GM23338 (cell line): ENCODE results near the gene CFAP58. TPM values are rescaled to one million over a fixed set of nuclear protein-coding genes. Genes with fewer than 3 reads are reported as not detected.

Source experiments
- ATAC-seq: fragments of 200-7000 bp; cut with Tn5 transposase; 3 replicates; pipeline ENCODE4 v1.9.1; 2020
- DNase-seq: peaks from one replicate; pipeline ENCODE4 v3.0.0-alpha.2; 2015; ENCODE audit warnings: low spot score
- H2AFZ ChIP-seq: fragments of 200-600 bp; sonication (generic); 2 replicates; pipeline ENCODE4 v1.8.0; 2016; ENCODE audit warnings: antibody characterized with exemption, mild to moderate bottlenecking, moderate library complexity
- H3F3A ChIP-seq: fragments of 200-600 bp; sonication (generic); replicated peaks from 2 replicates; pipeline ENCODE4 v1.8.0; 2017; ENCODE audit warnings: antibody characterized with exemption, mixed run types, low read depth
- H3K27ac ChIP-seq: fragments of 200-600 bp; sonication (generic); 2 replicates; pipeline ENCODE4 v1.6.1; 2016; ENCODE audit warnings: low read depth
- H3K27me3 ChIP-seq: fragments of 200-600 bp; sonication (generic); 2 replicates; pipeline ENCODE4 v1.8.0; 2016; ENCODE audit warnings: mild to moderate bottlenecking, mixed run types, moderate library complexity; ENCODE audit not compliant: insufficient read depth
- H3K36me3 ChIP-seq: fragments of 200-600 bp; sonication (generic); 2 replicates; pipeline ENCODE4 v1.8.0; 2016; ENCODE audit warnings: mild to moderate bottlenecking; ENCODE audit not compliant: insufficient read depth
- H3K4me1 ChIP-seq: fragments of 200-600 bp; sonication (generic); 2 replicates; pipeline ENCODE4 v1.8.0; 2016; ENCODE audit warnings: mild to moderate bottlenecking, moderate library complexity; ENCODE audit not compliant: insufficient read depth
- H3K4me2 ChIP-seq: fragments of 200-600 bp; sonication (generic); 2 replicates; pipeline ENCODE4 v1.7.1; 2017; ENCODE audit warnings: mixed run types
- H3K4me3 ChIP-seq: fragments of 200-600 bp; sonication (generic); 2 replicates; pipeline ENCODE4 v1.6.1; 2016; ENCODE audit warnings: mixed run types
- H3K79me2 ChIP-seq: fragments of 200-600 bp; sonication (generic); replicated peaks from 2 replicates; pipeline ENCODE4 v1.8.0; 2017; ENCODE audit warnings: mild to moderate bottlenecking; ENCODE audit not compliant: insufficient read depth
- H3K9me2 ChIP-seq: fragments of 200-600 bp; sonication (generic); 2 replicates; pipeline ENCODE4 v1.8.0; 2017; ENCODE audit not compliant: insufficient read depth
- H4K20me1 ChIP-seq: fragments of 200-600 bp; sonication (generic); replicated peaks from 2 replicates; pipeline ENCODE4 v1.8.0; 2017; ENCODE audit warnings: mild to moderate bottlenecking; ENCODE audit not compliant: insufficient read depth
- H3K27ac Mint-ChIP-seq: 2 replicates; pipeline ENCODE4 v1.8.0; 2020; ENCODE audit warnings: inconsistent platforms, mild to moderate bottlenecking, moderate library complexity, mixed read lengths
- H3K27me3 Mint-ChIP-seq: 3 replicates; pipeline ENCODE4 v1.8.0; 2022; ENCODE audit warnings: low read depth, mild to moderate bottlenecking, moderate library complexity, mixed read lengths, inconsistent platforms; ENCODE audit not compliant: insufficient read depth, poor library complexity
- H3K36me3 Mint-ChIP-seq: 3 replicates; pipeline ENCODE4 v1.8.0; 2021; ENCODE audit warnings: low read depth, mild to moderate bottlenecking, inconsistent platforms, moderate library complexity, mixed read lengths
- H3K4me1 Mint-ChIP-seq: 3 replicates; pipeline ENCODE4 v1.8.0; 2020; ENCODE audit warnings: mild to moderate bottlenecking, inconsistent platforms, mixed read lengths
- H3K4me3 Mint-ChIP-seq: 3 replicates; pipeline ENCODE4 v1.8.0; 2021; ENCODE audit warnings: moderate library complexity, mild to moderate bottlenecking, inconsistent platforms, mixed read lengths
- H3K9me3 Mint-ChIP-seq: 3 replicates; pipeline ENCODE4 v1.8.0; 2020; ENCODE audit warnings: moderate library complexity, mild to moderate bottlenecking, inconsistent platforms, mixed read lengths
- CREB1 ChIP-seq: fragments of 250-450 bp; sonication (Bioruptor Pico); IDR thresholded peaks from 2 replicates; pipeline ENCODE4 v1.5.0; 2020; ENCODE audit warnings: low read depth, mild to moderate bottlenecking, moderate library complexity
- EZH2 ChIP-seq: fragments of 200-600 bp; sonication (generic); IDR thresholded peaks from one replicate; pipeline ENCODE4 v1.8.0; 2017; ENCODE audit warnings: antibody characterized with exemption, mild to moderate bottlenecking, low read depth; ENCODE audit not compliant: unreplicated experiment
- EZH2phosphoT487 ChIP-seq: fragments of 200-600 bp; sonication (generic); IDR thresholded peaks from one replicate; pipeline ENCODE4 v1.8.1; 2018; ENCODE audit warnings: antibody characterized with exemption; ENCODE audit not compliant: unreplicated experiment
- JUNB ChIP-seq: IDR thresholded peaks from one replicate; pipeline ENCODE4 v1.6.1; 2016; ENCODE audit warnings: antibody characterized with exemption; ENCODE audit not compliant: unreplicated experiment
- POLR2AphosphoS5 ChIP-seq: IDR thresholded peaks from 2 replicates; pipeline ENCODE4 v1.6.1; 2016; ENCODE audit warnings: antibody characterized with exemption, low read depth
- STAT1 ChIP-seq: IDR thresholded peaks from one replicate; pipeline ENCODE4 v1.6.1; 2016; ENCODE audit warnings: antibody characterized with exemption; ENCODE audit not compliant: unreplicated experiment
- ZNF114 ChIP-seq: fragments of 250-450 bp; sonication (Bioruptor Pico); IDR thresholded peaks from 2 replicates; pipeline ENCODE4 v1.5.0; 2020; ENCODE audit warnings: mild to moderate bottlenecking, moderate library complexity
- ZNF331 ChIP-seq: fragments of 250-450 bp; sonication (Bioruptor Pico); IDR thresholded peaks from 2 replicates; pipeline ENCODE4 v1.5.0; 2020; ENCODE audit warnings: low read depth, mild to moderate bottlenecking, moderate library complexity
- polyA plus RNA-seq: library from polyadenylated mRNA; unstranded; fragments of >200 nt; fragmentation: Nextera tagmentation; extraction: Ambion mirVana; gene quantifications from 2 replicates; pipeline ENCODE4 v1.2.1, GENCODE V29; 2016
- total RNA-seq: library from RNA; depleted of rRNA; stranded (reverse); fragments of >200 nt; shearing (Covaris generic); gene quantifications from 2 replicates; pipeline ENCODE4 v1.2.3, GENCODE V29; 2014
- TF ChIP-seq, protein P1 (sequence below): fragments of 250-450 bp; sonication (Bioruptor Pico); IDR thresholded peaks from 2 replicates; pipeline ENCODE4 v1.5.0; 2020; ENCODE audit warnings: mild to moderate bottlenecking, moderate library complexity
- TF ChIP-seq, protein P2 (sequence below): IDR thresholded peaks from one replicate; pipeline ENCODE4 v1.6.1; 2018; ENCODE audit warnings: antibody characterized with exemption; ENCODE audit not compliant: unreplicated experiment
- TF ChIP-seq, protein P3 (sequence below), 2 experiments: fragments of 200-600 bp in 1 of 2; sonication (generic) in 1 of 2; conservative IDR thresholded peaks; 2 replicates each; pipeline versions ENCODE4 v1.5.1 to v1.6.1; 2016 to 2017; ENCODE audit warnings: antibody characterized with exemption in 2 of 2, low read depth in 2 of 2, mild to moderate bottlenecking in 2 of 2, moderate library complexity in 1 of 2
- TF ChIP-seq, protein P4 (sequence below): IDR thresholded peaks from 2 replicates; pipeline ENCODE4 v1.6.1; 2016; ENCODE audit warnings: antibody characterized with exemption

Gene CFAP58
- total and polyA plus RNA-seq, 2 experiments from 2014 or later = 0.63 to 0.89 TPM

DNA sequence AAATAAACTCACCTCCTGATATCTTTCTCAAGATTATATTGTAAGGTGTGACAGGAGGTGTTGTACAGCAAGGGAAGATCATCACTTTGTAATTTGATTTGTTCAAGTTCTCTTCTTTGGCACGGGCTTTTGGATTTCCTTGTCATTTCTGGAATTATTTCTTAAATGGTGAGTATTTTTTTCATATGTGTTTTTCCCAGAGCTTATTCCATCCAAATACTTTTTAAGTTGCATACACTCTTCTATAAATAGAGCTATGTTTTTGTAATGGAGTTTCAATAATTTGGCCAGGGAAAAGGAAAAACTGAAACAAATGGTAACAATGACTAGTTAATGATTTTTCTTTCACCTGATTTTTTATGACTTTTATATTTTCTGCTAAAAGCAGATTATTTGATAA lies 92.5 kb downstream of the CFAP58 start (continued):
- TF ChIP-seq, protein P1, sequence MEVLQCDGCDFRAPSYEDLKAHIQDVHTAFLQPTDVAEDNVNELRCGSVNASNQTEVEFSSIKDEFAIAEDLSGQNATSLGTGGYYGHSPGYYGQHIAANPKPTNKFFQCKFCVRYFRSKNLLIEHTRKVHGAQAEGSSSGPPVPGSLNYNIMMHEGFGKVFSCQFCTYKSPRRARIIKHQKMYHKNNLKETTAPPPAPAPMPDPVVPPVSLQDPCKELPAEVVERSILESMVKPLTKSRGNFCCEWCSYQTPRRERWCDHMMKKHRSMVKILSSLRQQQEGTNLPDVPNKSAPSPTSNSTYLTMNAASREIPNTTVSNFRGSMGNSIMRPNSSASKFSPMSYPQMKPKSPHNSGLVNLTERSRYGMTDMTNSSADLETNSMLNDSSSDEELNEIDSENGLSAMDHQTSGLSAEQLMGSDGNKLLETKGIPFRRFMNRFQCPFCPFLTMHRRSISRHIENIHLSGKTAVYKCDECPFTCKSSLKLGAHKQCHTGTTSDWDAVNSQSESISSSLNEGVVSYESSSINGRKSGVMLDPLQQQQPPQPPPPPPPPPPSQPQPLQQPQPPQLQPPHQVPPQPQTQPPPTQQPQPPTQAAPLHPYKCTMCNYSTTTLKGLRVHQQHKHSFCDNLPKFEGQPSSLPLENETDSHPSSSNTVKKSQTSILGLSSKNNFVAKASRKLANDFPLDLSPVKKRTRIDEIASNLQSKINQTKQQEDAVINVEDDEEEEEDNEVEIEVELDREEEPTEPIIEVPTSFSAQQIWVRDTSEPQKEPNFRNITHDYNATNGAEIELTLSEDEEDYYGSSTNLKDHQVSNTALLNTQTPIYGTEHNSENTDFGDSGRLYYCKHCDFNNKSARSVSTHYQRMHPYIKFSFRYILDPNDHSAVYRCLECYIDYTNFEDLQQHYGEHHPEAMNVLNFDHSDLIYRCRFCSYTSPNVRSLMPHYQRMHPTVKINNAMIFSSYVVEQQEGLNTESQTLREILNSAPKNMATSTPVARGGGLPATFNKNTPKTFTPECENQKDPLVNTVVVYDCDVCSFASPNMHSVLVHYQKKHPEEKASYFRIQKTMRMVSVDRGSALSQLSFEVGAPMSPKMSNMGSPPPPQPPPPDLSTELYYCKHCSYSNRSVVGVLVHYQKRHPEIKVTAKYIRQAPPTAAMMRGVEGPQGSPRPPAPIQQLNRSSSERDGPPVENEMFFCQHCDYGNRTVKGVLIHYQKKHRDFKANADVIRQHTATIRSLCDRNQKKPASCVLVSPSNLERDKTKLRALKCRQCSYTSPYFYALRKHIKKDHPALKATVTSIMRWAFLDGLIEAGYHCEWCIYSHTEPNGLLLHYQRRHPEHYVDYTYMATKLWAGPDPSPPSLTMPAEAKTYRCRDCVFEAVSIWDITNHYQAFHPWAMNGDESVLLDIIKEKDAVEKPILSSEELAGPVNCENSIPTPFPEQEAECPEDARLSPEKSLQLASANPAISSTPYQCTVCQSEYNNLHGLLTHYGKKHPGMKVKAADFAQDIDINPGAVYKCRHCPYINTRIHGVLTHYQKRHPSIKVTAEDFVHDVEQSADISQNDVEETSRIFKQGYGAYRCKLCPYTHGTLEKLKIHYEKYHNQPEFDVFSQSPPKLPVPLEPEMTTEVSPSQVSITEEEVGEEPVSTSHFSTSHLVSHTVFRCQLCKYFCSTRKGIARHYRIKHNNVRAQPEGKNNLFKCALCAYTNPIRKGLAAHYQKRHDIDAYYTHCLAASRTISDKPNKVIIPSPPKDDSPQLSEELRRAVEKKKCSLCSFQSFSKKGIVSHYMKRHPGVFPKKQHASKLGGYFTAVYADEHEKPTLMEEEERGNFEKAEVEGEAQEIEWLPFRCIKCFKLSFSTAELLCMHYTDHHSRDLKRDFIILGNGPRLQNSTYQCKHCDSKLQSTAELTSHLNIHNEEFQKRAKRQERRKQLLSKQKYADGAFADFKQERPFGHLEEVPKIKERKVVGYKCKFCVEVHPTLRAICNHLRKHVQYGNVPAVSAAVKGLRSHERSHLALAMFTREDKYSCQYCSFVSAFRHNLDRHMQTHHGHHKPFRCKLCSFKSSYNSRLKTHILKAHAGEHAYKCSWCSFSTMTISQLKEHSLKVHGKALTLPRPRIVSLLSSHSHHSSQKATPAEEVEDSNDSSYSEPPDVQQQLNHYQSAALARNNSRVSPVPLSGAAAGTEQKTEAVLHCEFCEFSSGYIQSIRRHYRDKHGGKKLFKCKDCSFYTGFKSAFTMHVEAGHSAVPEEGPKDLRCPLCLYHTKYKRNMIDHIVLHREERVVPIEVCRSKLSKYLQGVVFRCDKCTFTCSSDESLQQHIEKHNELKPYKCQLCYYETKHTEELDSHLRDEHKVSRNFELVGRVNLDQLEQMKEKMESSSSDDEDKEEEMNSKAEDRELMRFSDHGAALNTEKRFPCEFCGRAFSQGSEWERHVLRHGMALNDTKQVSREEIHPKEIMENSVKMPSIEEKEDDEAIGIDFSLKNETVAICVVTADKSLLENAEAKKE (CRISPR knock-in tag) = no peak
- no peak for TF ChIP-seq EZH2phosphoT487
- TF ChIP-seq, protein P2, sequence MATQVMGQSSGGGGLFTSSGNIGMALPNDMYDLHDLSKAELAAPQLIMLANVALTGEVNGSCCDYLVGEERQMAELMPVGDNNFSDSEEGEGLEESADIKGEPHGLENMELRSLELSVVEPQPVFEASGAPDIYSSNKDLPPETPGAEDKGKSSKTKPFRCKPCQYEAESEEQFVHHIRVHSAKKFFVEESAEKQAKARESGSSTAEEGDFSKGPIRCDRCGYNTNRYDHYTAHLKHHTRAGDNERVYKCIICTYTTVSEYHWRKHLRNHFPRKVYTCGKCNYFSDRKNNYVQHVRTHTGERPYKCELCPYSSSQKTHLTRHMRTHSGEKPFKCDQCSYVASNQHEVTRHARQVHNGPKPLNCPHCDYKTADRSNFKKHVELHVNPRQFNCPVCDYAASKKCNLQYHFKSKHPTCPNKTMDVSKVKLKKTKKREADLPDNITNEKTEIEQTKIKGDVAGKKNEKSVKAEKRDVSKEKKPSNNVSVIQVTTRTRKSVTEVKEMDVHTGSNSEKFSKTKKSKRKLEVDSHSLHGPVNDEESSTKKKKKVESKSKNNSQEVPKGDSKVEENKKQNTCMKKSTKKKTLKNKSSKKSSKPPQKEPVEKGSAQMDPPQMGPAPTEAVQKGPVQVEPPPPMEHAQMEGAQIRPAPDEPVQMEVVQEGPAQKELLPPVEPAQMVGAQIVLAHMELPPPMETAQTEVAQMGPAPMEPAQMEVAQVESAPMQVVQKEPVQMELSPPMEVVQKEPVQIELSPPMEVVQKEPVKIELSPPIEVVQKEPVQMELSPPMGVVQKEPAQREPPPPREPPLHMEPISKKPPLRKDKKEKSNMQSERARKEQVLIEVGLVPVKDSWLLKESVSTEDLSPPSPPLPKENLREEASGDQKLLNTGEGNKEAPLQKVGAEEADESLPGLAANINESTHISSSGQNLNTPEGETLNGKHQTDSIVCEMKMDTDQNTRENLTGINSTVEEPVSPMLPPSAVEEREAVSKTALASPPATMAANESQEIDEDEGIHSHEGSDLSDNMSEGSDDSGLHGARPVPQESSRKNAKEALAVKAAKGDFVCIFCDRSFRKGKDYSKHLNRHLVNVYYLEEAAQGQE = no peak

DNA sequence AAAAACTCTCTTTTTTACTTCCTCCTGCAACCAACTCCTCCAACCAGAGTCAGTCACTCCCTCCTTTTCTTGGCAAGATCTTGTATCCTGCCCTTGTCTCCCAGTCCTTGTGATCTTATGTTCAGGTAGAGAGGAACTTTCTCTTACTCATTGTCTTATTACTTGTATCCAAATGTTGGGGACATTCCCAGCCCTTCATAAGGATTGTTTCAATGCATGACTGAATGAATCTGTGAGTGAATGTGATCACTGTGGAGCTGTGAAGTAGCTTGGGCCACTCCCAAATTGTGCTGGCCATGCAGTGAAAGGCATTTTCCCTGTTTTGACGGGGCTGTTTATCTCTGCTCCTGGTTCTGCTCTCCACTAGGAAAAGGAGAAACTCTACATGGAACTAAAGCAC lies 93.7 kb downstream of the CFAP58 start:
- Mint-ChIP-seq H3K36me3 (no peaks in the 10 kb centered on the region), H3K27me3 (no peaks in the 10 kb centered on the region), H3K27ac (no peak overlapping the region), H3K9me3 (no peaks in the 10 kb centered on the region), H3K4me3 (no peak overlapping the region), H3K4me1 (peaks cover 6% of the 10 kb centered on the region)
- DNase-seq (no peak), ATAC-seq (no peak)
- Histone ChIP-seq H3K4me3 (no peak overlapping the region), H3K4me1 (no peaks in the 10 kb centered on the region), H3K4me2 (no peak overlapping the region), H3K27ac (no peak overlapping the region), H3K79me2 (no peaks in the 10 kb centered on the region), H2AFZ (no peak overlapping the region; the same call in 1 of the 2 replicates), H3K9me2 (peaks cover 1% of the 10 kb centered on the region; the same call in 1 of the 2 replicates), H3K36me3 (no peaks in the 10 kb centered on the region), H3F3A (no peaks in the 10 kb centered on the region), H4K20me1 (no peaks in the 10 kb centered on the region), H3K27me3 (no peaks in the 10 kb centered on the region)
- no peak for TF ChIP-seq EZH2phosphoT487
- no peak for TF ChIP-seq CREB1
- no peak for TF ChIP-seq EZH2
- TF ChIP-seq STAT1 = no peak
- TF ChIP-seq, protein P3, sequence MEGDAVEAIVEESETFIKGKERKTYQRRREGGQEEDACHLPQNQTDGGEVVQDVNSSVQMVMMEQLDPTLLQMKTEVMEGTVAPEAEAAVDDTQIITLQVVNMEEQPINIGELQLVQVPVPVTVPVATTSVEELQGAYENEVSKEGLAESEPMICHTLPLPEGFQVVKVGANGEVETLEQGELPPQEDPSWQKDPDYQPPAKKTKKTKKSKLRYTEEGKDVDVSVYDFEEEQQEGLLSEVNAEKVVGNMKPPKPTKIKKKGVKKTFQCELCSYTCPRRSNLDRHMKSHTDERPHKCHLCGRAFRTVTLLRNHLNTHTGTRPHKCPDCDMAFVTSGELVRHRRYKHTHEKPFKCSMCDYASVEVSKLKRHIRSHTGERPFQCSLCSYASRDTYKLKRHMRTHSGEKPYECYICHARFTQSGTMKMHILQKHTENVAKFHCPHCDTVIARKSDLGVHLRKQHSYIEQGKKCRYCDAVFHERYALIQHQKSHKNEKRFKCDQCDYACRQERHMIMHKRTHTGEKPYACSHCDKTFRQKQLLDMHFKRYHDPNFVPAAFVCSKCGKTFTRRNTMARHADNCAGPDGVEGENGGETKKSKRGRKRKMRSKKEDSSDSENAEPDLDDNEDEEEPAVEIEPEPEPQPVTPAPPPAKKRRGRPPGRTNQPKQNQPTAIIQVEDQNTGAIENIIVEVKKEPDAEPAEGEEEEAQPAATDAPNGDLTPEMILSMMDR (conservative IDR thresholded peaks at IDR 0.05; ENCODE audit: low read depth in 2 of 2) = no peak
- no peak for TF ChIP-seq ZNF114 (CRISPR knock-in tag)
- no peak for TF ChIP-seq ZNF331 (CRISPR knock-in tag)
- no peak for TF ChIP-seq POLR2AphosphoS5
- TF ChIP-seq, protein P4, sequence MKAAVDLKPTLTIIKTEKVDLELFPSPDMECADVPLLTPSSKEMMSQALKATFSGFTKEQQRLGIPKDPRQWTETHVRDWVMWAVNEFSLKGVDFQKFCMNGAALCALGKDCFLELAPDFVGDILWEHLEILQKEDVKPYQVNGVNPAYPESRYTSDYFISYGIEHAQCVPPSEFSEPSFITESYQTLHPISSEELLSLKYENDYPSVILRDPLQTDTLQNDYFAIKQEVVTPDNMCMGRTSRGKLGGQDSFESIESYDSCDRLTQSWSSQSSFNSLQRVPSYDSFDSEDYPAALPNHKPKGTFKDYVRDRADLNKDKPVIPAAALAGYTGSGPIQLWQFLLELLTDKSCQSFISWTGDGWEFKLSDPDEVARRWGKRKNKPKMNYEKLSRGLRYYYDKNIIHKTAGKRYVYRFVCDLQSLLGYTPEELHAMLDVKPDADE = no peak
- TF ChIP-seq JUNB = no peak
